ENCODE data around the gene ID4. TPM values are rescaled to one million over a fixed set of nuclear protein-coding genes. Genes with fewer than 3 reads are reported as not detected.
A peak's percentile ranks its signal among the peaks of the same experiment; 100 is the strongest.

ID4 gene
- total RNA-seq, 1 donor from 2014 or later: 1.6 TPM

GRCh38 chr6:19870322-19870721, 33.2 kb downstream of the ID4 start:
- no peak for DNase-seq (ENCODE audit: low read depth)
- no peak for TF ChIP-seq CTCF (IDR thresholded peaks at IDR 0.05; ENCODE audit: insufficient read depth, low read length, severe bottlenecking)
- no peaks in the 10 kb centered on the region for H3K36me3 ChIP-seq (ENCODE audit: control insufficient read depth, insufficient read depth, low read length)
- no peak for FAIRE-seq
- H3K4me3 ChIP-seq (ENCODE audit: low read depth, low read length): no peak overlapping the region
- no peaks in the 10 kb centered on the region for H3K27me3 ChIP-seq (ENCODE audit: control insufficient read depth, insufficient read depth, low read length)

- H3K4me3 ChIP-seq (ENCODE audit: low read depth, low read length): no peak overlapping the region
- H3K27me3 ChIP-seq (ENCODE audit: control insufficient read depth, insufficient read depth, low read length): no peaks in the 10 kb centered on the region
- no peak for TF ChIP-seq CTCF (IDR thresholded peaks at IDR 0.05; ENCODE audit: insufficient read depth, low read length, severe bottlenecking)
- no peaks in the 10 kb centered on the region for H3K36me3 ChIP-seq (ENCODE audit: control insufficient read depth, insufficient read depth, low read length)
- no peak for FAIRE-seq
- DNase-seq (ENCODE audit: low read depth): no peak
Observed at GRCh38 chr6:19873031-19873430, 35.9 kb downstream of the ID4 start.

GRCh38 chr6:19876672-19877071, 39.5 kb downstream of the ID4 start:
- H3K4me3 ChIP-seq (ENCODE audit: low read depth, low read length): no peak overlapping the region
- H3K27me3 ChIP-seq (ENCODE audit: control insufficient read depth, insufficient read depth, low read length): no peaks in the 10 kb centered on the region
- FAIRE-seq (no peak), DNase-seq (ENCODE audit: low read depth) (no peak)
- no peak for TF ChIP-seq CTCF (IDR thresholded peaks at IDR 0.05; ENCODE audit: insufficient read depth, low read length, severe bottlenecking)
- H3K36me3 ChIP-seq (ENCODE audit: control insufficient read depth, insufficient read depth, low read length): no peaks in the 10 kb centered on the region

- no peaks in the 10 kb centered on the region for H3K36me3 ChIP-seq (ENCODE audit: control insufficient read depth, insufficient read depth, low read length)
- FAIRE-seq (no peak), DNase-seq (ENCODE audit: low read depth) (peak; percentile 13)
- no peaks in the 10 kb centered on the region for H3K27me3 ChIP-seq (ENCODE audit: control insufficient read depth, insufficient read depth, low read length)
- TF ChIP-seq CTCF (IDR thresholded peaks at IDR 0.05; ENCODE audit: insufficient read depth, low read length, severe bottlenecking): no peak
- H3K4me3 ChIP-seq (ENCODE audit: low read depth, low read length): no peak overlapping the region
Observed at GRCh38 chr6:19879663-19880062, 42.5 kb downstream of the ID4 start.

GRCh38 chr6:19880066-19880465, 42.9 kb downstream of the ID4 start:
- no peak for TF ChIP-seq CTCF (IDR thresholded peaks at IDR 0.05; ENCODE audit: insufficient read depth, low read length, severe bottlenecking)
- Histone ChIP-seq H3K36me3 (ENCODE audit: control insufficient read depth, insufficient read depth, low read length) (no peaks in the 10 kb centered on the region), H3K4me3 (ENCODE audit: low read depth, low read length) (no peak overlapping the region), H3K27me3 (ENCODE audit: control insufficient read depth, insufficient read depth, low read length) (no peaks in the 10 kb centered on the region)
- FAIRE-seq (no peak), DNase-seq (ENCODE audit: low read depth) (no peak)

- no peak for FAIRE-seq
- TF ChIP-seq CTCF (IDR thresholded peaks at IDR 0.05; ENCODE audit: insufficient read depth, low read length, severe bottlenecking): no peak
Observed at GRCh38 chr6:19891451-19891850, 54.3 kb downstream of the ID4 start.

More at GRCh38 chr6:19891451-19891850, 54.3 kb downstream of the ID4 start:
- H3K4me3 ChIP-seq (ENCODE audit: low read depth, low read length): no peak overlapping the region
- no peaks in the 10 kb centered on the region for H3K27me3 ChIP-seq (ENCODE audit: control insufficient read depth, insufficient read depth, low read length)
- no peaks in the 10 kb centered on the region for H3K36me3 ChIP-seq (ENCODE audit: control insufficient read depth, insufficient read depth, low read length)
- DNase-seq (ENCODE audit: low read depth): no peak
